HUDEP-2 (cell line): ENCODE measurements around the gene ARHGEF16.

Experiments
- DNase-seq, 76 experiments: peaks; one replicate each; lab custom pipeline; 2025; ENCODE audit not compliant: unreplicated experiment in 76 of 76; lab: John Stamatoyannopoulos, UW

ARHGEF16 gene

DNA sequence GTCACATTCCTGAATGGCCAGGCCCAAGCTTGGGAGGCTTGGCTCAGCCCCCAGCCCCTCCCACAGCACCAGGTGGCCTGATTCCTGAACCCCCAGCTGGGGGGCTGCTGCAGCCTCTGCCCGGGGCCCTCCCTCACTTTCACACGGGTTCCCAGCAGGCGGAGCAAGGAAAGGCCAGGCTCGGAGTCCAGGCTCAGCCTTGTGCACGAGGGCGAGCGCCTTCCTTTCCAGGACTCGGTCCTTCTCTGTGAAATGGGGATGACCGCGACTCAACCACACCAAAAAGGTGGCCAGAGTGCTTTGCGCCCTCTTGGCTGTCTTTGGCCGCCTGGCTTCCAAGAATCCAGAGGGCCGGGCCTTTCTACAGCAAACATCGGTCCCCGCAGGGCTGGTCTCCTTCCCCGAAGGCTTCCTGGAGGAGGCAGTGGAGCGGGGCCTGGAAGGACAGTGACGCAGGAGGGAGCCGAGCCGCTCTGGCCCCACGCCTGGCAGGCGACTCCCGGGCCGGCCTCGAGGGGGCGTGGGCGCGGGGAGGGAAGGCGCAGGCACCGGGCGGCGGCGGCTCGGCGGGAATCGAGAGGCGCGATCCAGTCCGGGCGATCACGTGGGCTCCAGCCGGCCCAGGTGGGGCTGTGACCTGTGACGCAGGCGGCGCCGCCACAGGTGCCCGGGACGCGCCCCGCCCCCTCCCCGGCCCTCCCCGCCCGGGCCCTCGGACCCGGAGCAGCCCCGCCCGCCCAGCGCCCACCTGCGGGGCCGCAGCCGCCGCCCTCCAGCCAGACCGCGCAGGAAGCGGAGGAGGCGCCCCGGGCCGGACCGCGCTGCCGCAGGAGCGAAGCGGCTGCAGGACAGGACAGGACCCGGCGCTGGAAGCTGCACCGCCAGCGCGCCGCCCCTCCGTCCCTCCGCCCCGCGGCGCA, at the start of gene ARHGEF16:
TSS of gene ARHGEF16 (plus strand) at position 775 of the 920 bp plus-strand sequence. CDS start 8,420 bp downstream, outside the sequence.
- peak in 6 of 76 experiments; percentile 4 to 24 (median 6) for DNase-seq

DNA sequence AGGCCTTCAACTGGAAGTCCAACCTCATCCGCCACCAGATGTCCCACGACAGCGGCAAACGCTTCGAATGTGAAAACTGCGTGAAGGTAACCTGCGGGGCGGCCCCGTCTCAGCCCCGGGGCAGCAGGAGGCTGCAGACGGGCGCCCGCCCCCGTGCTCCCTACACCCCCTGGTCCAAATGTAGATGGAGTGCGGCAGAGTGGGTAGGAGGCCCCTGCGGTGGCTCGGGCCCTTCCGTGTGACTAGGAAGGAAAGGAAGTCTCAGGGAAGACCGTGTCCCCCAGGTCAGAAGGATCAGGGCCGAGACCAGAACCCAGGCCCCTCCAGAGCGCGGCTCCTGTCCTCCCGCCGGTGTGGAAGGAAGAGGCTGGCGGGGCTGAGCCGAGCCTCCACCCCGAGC, 49.7 kb upstream of the ARHGEF16 start:
- no peak for DNase-seq

DNA sequence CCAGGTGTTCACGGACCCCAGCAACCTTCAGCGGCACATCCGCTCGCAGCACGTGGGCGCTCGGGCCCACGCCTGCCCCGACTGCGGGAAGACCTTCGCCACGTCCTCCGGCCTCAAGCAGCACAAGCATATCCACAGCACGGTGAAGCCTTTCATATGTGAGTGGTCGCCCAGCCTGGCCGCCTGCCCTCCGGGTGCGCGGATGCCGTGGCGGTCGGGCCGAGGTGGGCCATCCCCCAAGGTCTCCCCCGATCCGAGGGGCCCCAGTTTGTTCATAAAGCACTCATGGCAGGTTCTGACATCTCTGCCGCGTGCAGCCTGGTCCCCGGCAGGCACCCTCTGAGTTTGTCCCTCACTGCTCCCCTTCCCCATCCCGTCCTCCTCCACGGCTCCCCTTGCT, 49.0 kb upstream of the ARHGEF16 start:
- no peak for DNase-seq

DNA sequence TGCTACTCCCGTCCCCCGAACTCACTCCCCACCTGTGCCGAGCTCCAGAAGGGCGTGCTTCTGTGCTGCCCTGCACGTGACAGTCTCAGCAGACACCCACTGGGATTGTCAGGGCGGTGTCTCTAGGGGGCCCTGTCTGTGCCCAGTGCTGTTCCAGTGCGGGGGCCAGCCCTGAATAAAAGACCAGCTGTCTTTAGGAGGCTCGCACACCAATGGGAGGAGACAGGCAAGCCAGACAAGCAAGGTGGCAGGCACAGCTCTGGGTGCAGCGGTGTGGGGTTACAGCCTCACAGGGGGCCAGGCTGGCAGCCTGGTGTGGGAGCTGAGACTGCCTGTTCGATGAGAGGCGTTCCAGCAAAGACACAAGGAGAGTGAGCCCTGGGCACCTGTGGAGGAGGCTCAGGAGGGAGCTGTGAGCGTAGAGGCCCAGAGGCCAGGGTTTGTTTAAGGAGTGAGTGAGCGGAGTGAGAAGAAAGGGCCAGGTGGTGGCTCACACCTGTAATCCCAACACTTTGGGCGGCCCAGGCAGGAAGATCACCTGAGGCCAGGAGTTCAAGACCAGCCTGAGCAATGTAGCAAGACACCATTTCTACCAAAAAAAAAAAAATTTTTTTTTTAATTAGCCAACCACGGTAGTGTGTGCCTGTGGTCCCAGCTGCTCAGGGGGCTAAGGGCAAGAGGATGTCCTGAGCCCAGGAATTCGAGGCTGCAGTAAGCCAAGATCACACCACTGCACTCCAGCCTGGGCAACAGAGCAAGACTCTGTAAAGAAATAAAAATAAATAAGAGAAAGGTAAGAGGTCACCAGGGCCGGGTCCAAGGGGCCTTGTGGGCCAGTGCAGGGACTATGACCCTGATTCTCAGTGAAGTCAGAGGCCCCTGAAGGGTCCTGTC, 48.2 kb upstream of the ARHGEF16 start:
- DNase-seq, result no peak

DNA sequence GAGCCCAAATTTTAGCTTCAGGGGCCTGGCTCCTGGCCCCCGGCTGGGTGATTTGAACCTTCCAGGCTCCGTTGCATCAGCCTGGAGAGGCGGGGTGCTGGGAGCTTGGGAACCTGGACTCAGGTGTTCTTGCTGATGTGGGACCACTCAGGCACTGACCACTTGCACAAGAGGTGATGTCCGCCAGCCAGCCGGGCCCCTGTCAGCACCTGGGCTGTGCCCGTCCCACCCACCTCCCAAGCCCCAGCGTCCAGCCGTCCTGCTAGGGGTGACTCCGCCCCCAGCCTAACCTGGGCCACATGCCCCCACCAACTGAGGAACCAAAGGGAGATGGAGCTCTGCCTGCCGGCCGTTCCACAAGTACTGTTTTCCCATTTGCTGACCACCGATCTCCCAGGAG, 47.4 kb upstream of the ARHGEF16 start:
- DNase-seq, result no peak

DNA sequence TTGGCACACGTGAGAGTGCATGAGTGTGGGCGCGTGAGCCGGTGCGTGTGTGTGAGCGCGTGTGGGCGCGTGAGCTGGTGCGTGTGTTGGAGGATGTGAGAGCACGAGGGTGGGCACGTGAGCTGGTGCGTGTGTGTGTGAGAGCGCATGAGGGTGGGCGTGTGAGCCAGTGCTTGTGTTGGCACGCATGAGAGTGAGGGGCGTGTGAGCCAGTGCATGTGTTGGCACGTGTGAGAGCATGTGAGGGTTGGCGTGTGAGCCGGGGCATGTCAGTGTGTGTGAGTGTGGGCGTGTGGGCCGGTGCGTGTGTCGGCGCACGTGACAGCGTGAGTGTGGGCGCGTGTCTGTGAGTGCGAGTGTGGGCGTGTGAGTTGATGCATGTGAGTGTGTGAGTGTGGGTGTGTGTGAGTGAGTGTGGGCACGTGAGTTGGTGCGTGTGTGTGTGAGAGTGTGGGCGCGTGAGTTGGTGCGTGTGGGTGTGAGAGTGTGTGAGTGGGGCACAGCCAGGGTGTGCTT, 45.7 kb upstream of the ARHGEF16 start:
- no peak for DNase-seq

DNA sequence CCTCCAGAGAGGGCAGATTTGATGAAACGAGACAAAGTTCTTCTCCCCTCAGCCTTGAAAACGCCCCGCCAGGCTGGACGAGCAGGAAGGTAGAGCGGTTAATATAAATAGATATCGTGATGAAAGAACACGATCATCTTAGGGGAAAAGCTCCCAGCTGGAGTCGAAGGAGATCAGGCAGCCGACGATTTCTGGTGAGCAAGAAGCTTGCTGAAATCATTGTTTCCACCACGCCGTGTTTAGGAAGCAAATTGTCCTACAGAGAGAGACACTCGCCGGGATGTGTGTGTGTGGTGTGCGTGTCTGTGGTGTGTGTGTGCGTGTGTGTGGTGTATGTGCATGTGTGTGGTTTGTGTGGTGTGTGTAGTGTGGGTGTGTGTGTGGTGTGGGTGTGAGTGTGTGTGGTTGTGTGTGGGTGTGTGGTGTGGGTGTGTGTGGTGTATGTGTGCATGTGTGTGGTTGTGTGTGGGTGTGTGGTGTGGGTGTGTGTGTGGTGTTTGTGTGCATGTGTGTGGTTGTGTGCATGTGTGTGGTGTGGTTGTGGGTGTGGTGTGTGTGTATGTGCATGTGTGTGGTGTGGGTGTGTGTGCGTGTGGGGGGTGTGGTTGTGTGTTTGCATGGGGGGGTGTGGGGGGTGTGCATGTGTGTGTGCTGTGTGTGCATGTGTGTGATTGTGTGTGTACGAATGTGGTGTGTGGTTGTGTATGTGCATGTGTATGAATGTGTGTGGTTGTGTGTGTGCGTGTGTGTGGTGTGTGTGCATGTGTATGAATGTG, 44.9 kb upstream of the ARHGEF16 start:
- no peak for DNase-seq

DNA sequence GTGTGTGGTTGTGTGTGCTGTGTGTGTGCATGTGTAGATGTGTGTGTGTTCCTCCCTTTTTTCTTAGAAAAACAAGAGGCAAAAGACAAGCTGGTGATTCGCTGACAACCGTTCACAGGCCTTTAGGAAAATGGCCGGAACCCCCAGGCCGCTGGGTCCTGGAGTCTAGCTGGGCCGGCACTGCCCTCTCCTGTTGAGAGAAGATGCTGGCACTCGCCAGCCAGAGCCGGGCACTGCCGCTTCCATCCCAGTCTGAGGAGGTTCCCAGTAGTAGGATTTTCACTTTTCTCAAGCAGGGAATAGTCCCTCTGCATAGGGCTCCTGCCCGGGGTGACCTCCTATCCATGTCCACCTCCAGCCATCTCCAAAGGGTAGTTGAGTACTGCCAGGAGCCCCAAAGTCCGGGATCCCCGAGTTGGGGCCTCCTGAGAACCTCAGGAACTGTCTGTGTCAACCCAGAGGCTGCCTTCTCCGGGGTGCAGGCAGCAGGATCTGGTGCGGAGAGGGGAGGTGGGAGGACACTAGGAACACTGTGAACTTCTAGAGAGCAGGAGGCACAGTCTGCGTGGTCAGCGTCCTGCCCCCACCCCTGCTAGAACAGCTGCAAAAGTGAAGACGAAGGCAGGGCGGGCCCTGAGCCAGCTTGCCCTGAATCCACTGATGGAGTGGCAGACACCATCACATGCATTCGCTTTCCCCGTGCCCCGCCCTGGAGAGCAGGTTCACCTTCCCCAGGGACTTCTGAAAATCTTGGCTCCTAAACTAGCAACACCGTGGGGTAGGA, 44.1 kb upstream of the ARHGEF16 start:
- DNase-seq, result no peak

DNA sequence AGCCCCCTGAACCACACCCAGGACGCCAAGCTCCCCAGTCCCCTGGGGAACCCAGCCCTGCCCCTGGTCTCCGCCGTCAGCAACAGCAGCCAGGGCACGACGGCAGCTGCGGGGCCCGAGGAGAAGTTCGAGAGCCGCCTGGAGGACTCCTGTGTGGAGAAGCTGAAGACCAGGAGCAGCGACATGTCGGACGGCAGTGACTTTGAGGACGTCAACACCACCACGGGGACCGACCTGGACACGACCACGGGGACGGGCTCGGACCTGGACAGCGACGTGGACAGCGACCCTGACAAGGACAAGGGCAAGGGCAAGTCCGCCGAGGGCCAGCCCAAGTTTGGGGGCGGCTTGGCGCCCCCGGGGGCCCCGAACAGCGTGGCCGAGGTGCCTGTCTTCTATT, 42.7 kb upstream of the ARHGEF16 start:
- no peak for DNase-seq

DNA sequence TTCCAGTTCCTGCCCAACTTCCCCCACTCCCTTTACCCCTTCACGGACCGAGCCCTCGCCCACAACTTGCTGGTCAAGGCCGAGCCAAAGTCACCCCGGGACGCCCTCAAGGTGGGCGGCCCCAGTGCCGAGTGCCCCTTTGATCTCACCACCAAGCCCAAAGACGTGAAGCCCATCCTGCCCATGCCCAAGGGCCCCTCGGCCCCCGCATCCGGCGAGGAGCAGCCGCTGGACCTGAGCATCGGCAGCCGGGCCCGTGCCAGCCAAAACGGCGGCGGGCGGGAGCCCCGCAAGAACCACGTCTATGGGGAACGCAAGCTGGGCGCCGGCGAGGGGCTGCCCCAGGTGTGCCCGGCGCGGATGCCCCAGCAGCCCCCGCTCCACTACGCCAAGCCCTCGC, 42.1 kb upstream of the ARHGEF16 start:
- no peak for DNase-seq

DNA sequence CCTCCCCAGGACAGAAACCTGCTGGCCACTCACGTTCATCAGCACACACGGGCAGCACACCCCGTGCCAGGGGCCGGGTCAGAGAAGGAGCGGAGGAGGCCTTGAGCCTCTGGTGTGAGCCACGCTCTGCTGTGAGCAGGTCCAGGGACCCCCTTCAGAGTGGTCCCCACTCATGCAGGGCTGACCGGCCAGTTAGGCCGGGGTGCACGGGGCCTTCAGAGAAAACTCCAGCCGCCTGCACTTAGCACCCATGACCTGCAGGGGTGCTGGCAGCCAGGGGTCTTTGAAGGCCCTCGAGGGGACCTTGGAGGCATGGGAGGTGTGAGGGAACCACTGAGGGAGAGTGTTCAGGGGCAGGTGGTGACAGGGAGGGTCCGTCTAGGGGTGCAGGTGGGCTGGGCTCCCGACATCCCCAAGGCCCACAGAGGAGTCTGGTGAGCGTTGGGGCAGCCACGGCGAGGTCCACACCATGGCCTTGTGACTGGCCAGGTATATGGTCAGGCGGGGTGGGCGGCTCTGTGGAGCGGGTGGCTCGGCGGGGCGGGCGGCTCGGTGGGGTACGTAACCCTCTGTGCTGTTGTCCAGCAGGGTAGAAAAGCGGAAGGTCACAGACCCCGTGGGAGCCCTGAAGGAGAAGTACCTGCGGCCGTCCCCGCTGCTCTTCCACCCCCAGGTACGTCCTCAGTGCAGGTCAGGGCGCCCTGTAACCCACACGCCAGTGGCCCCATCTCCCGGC, 40.3 kb upstream of the ARHGEF16 start:
- DNase-seq, result no peak

DNA sequence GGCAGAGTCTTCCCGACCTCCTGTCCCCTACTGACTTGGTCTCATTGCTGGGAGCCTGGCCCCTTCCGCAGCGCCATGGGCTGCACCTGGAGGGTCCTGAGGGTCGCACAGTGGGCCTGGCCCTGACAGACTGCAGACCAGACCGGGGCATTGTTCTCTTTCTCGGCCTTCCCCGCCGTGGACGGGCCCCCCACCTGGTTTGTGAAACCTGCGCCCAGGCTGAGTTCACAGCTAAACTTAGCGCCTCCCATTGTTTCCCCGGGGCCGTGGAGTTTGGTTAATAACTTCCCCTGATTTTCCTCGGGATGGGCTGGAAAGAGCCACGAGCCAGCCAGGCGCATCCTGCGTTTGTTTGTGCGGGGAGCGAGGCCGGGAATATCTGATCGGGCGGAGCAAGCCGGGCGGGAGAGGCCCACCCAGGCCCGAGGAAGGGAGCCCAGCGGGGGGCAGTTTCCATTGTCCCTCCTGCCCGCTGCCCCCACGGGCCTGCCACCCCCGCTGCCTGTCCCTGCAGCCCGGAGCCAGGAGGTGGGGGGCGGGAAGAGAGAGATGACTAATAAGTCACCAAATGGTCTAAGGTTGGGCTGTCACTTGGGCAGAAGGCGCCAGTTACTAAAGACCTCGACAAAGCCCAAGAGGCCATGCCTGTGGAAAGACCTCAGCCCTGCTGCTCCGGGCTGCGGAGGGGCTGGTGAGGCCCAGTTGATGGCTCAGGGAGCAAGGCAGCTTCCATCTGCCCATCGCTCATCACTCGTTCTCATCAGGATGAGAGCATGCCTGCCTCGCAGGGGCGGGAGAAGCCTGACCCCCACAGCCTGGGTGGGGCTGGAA, 39.0 kb upstream of the ARHGEF16 start:
- no peak for DNase-seq

DNA sequence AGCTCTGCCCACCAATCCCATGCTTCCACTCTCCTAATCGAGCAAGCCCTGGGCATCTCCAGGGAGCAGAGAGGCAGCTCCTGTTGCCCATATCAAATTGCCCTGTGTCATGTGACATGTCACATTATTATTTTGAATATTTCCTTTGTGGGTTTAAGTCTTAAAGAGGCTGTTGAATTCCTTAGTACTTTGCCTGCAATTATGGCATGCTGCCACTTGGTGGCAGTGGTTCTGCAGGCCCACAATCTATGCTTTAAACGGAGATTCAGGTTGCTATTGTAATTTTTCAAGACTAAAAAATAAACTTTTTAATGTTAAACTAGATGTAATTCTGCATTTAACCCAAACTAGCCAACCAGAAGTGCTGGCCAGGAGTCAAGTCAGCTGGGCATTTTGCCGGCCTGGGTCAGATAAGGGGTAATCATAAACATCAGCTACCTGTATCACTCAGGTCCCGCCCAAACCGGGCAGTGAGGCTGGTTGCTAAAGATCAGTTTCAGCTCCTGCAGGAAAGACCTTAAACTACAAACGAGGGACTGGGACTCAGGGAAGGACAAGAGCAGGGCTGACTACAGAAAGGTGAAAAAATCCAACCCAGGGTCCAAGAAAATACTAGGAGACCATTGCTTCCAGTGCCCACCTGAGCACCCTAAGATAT, 37.3 kb upstream of the ARHGEF16 start:
- no peak for DNase-seq

DNA sequence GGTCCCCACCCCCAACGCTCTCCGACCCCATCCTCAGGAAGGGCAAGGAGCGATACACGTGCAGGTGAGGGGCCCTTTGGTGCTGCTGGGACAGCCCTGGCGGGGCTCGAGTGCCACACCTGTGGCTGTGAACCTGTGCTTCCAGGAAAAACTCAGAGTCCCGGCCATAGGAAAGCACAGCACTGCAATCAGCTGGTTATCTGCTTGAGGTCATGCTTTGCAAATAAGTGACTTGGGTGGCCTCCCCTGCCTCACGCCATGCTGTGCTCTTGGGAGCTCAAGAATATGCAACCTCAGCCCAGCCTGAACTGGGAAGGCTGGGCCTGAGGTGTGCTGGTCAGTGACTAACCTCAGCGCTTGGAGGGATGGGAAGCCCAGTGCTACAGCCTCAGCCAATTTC, 36.5 kb upstream of the ARHGEF16 start:
- no peak for DNase-seq

DNA sequence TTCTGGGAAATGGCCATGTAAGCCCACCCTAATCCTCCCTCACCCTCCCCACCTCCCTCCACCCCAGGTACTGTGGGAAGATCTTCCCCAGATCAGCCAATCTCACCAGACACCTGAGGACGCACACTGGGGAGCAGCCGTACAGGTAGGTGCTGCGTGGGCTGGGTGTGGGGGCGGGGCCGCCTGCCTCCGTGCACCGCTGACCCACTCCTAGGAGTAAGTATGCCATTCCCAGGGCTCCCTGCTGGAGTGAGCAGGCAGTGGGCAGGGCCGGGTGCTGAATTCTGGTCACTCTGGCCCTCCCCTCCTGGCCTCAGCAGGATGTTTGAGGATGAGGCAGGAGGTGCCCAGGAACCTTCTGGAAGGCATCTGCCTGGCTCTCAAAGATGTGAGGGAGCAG, 35.9 kb upstream of the ARHGEF16 start:
- DNase-seq, result no peak

DNA sequence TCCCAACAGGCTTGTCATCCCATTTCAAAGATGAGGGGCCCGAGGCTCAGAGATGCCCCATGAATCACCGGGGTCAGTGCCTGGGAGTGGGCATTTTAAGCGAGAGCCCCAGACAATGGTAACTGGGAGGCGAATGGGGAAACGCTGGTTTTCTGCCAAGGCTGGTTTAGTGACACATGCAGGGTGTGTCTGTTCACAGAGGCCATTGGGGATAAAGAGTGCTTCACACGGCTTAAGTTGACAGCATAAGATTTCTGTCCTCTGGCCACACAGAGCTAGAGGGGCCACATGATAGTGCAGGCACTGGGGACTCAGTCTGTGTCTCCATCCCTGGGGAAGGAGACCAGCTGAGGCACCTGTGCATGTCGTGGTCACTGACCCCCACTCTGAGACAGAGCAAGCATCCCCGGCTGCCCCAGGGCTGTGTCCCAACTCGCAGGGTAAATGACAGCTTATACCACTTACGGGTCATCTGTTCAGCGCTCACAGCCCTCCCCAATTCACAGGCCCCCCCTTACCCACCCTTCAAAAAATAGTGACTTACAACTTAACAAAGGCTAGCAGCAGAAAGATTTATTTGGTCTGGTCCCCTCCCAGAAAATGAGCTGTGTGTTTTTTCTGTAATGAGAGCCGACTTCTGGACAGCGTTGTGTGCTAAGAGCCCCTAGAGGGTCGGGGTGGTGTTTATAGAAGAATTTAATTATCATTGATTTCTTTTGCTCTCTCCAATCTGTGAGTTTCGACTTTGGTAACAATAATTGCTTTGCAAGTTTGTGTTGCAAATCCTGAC, 34.9 kb upstream of the ARHGEF16 start:
- peak in 1 of 76 experiments; percentile 16 for DNase-seq
